ENCODE measurements around the gene RPS6KA2.

Gene RPS6KA2

DNA sequence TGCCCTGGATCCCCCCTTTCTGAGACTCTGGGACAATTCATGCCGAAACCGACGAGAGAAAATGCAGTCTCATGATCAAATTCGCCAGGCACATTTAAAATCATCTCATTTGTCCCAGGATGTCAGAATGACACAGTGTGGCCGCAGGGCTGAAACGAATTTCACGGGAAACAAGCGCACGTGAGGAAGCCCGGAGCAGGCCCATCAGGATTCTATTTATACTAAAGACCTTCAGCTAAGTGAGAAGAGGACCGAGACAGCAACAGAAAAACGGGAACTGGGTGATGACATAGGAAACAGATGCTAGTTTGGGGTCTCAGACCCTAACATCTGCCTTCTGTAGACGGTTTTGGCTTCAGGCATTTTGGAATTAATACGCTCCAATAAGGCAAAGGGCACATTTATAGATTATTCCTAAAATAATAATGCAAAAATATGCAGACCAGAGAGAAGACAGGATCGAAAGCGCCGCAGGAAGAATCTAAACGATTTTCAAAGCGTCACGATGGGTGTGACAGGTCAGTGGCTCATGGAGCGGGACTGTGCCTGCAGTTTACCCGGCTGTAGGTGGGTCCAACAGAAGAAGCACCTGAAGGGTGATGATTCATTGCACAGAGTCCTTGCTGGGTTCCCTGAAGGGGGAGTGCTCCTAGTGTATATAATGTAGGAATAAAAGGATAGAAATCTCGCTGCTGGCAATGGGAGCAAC, 163.5 kb downstream of the RPS6KA2 start:
- TF ChIP-seq, protein P1, sequence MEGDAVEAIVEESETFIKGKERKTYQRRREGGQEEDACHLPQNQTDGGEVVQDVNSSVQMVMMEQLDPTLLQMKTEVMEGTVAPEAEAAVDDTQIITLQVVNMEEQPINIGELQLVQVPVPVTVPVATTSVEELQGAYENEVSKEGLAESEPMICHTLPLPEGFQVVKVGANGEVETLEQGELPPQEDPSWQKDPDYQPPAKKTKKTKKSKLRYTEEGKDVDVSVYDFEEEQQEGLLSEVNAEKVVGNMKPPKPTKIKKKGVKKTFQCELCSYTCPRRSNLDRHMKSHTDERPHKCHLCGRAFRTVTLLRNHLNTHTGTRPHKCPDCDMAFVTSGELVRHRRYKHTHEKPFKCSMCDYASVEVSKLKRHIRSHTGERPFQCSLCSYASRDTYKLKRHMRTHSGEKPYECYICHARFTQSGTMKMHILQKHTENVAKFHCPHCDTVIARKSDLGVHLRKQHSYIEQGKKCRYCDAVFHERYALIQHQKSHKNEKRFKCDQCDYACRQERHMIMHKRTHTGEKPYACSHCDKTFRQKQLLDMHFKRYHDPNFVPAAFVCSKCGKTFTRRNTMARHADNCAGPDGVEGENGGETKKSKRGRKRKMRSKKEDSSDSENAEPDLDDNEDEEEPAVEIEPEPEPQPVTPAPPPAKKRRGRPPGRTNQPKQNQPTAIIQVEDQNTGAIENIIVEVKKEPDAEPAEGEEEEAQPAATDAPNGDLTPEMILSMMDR (conservative IDR thresholded peaks at IDR 0.05; ENCODE audit: low read length), result no peak
- no peak for DNase-seq (ENCODE audit: low read depth)
- H3K4me3 ChIP-seq (ENCODE audit: low read length), result no peak overlapping the region

DNA sequence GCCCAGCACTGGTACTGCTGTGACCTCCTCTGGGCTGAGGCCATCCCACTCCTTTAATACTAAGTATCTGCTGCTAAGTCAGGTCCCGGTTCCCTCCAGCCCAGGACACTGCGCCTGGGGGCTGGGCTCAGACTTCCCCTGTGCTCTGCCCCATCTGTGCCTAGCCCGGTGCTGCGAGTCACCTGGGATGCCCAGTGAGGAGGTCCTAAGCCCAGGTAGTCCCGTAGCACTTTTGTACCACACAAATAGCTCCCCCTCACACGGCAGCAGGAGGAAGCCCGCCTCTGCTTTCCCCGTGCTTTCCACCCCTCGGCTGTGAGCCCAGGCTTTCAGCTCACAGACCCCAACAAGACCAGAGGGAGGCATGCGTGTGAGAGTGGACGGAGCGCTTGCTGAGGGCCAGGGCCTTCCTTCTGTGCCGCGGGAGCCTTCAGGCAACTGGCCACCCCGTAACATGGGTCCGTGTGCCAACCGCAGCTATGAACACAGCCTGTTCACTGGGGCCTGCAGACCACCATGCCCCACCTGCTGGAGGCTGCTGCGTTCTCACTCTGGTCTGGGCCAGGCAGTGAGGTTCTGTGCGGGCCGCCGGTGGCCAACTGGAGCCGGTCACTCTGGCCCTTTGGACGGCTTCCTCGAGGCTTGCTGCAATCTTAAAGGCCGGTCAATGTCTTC, 164.5 kb downstream of the RPS6KA2 start:
- DNase-seq (ENCODE audit: low read depth), result no peak
- TF ChIP-seq, protein P1 (conservative IDR thresholded peaks at IDR 0.05; ENCODE audit: low read length), result no peak
- no peak overlapping the region for H3K4me3 ChIP-seq (ENCODE audit: low read length)

DNA sequence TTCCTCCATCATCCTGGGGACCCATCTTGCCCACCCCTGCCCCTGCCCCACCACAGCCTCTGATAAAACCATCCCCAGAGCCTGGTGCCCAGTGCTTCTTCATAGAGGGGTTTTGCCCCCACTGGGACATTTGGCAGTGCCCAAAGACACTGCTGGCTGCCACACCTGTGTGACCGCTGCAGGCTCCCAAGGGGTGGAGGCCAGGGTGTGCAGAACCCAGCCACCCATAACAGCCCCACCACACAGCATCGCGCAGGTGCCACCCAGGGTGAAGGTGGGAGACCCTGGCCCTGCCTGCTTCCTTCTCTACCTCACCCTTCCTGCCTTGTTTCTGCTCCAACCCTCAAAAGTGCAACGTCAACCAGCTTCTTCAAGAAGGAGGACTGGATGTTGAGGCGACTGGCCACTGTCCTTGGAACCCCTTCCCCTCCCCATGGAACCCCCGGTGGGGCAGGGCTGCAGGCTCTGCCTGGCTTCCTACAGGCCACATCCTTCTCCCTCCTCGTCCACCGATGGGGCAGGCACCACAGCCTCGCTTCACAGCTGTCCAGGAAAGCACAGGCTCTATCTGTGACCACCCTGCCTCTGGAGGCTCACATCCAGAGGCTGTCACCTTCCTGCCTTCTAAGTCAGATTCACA, 165.1 kb downstream of the RPS6KA2 start:
- no peak overlapping the region for H3K4me3 ChIP-seq (ENCODE audit: low read length)
- DNase-seq (ENCODE audit: low read depth), result no peak
- TF ChIP-seq, protein P1 (conservative IDR thresholded peaks at IDR 0.05; ENCODE audit: low read length), result no peak

DNA sequence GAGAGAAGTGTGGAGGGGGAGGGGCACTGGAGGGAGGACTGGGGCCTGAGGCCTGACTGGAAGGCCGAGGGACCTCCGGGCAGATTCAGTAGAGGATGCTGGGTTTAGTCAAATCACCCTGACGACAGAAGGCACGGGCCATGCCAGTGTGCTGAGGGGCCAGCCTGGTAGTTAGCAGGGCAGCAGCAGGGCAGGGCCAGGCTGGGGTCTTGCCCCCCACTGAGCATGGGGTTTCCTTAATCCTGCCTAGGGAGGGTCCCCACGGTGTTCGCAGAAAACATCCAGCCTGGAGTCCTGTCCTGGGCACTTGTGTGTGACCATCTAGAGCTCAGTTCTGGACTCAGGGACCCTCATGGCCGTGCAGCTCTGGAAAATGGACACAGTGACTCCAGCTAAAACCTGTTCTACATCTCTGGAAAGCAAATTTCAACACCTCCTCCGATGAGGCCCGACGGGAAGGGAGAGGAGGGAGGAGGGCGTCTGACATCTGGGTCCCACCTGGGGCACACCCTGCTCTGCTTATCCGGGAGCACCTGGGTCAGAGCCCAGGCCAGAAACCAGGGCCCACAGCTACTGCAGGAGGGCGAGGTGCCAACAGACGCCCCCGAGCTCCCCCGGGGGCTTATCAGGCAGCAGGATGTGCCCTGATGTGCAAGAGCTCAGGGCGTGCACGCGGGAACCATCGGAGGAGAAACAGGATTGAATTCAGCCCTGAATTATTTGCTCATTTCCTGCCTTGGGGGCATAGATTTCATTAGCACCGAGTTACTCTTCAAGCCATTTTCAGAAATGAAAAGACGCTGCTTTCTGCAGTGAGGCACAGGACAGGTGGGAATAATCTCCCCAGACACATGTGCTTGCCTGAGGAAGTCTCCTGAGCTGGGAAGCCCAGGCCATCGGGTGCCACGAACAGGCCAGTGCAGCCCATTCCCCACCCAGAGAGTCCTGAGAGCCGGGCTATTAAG, 166.3 kb downstream of the RPS6KA2 start:
- H3K4me3 ChIP-seq (ENCODE audit: low read length), result no peak overlapping the region
- DNase-seq (ENCODE audit: low read depth), result no peak
- TF ChIP-seq, protein P1 (conservative IDR thresholded peaks at IDR 0.05; ENCODE audit: low read length), result no peak

DNA sequence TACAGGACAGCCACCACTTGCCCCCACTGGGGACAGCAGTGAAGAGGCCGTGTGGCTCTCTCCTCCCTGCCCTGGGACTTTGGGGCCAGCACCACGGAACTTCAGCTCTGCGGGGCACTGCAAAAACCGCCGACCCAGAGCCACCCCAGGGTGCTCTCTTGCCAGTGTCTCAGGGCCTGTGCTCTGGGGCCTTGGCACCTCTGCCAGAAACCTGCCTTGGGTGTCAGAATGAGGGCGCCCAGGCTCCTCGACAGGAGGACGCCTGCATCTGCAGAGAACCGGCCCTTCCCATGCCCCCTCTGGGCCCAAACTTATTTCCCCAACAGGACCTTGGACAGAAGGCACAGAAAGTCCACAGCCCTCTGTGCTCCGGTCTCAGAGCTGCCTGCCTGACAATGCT, 167.1 kb downstream of the RPS6KA2 start:
- no peak for DNase-seq (ENCODE audit: low read depth)
- no peak overlapping the region for H3K4me3 ChIP-seq (ENCODE audit: low read length)
- TF ChIP-seq, protein P1 (conservative IDR thresholded peaks at IDR 0.05; ENCODE audit: low read length), result no peak

DNA sequence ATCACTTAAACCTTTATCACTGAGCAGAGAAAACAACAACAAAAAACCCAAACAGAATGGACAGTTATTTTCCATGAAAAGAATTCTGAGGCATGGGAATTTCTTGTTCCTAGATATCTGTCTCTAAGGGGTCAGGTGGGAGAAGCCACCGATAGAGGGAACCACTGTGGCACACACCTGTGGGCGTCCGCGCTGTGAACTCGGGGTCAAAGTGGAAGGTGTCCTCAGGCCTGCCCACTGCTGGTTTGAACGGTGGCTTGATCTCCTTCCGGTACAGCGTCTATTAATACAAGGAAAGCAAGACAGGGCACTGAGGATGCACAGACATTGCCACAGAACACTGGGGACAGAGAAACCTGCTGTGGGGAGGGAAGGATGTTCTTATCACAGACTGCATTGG, 167.8 kb downstream of the RPS6KA2 start:
- TF ChIP-seq, protein P1 (conservative IDR thresholded peaks at IDR 0.05; ENCODE audit: low read length), result no peak
- no peak overlapping the region for H3K4me3 ChIP-seq (ENCODE audit: low read length)
- DNase-seq (ENCODE audit: low read depth), result no peak

Measured in AG10803 (cell line).